ENCODE measurements around the gene HLCS.

DNA sequence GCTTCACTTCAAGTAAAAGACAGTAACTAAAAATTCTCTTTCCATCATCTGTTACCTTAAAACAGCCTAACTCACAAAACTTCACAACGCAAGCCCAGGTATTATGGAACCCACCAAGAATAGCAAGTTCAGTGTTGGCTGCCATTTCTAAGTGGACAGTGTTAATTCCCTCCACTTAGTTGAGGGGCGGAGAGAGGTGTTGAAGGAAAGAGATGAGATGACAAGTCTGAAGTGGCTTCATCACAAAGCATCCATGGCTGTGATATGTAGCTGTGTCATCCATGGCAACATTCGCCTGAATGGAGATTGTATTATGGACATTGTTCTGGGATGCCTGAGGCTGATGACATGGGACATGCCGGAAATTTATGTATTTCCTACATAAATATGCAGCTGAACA lies 165.7 kb downstream of the HLCS start:
- TF ChIP-seq, protein P1, sequence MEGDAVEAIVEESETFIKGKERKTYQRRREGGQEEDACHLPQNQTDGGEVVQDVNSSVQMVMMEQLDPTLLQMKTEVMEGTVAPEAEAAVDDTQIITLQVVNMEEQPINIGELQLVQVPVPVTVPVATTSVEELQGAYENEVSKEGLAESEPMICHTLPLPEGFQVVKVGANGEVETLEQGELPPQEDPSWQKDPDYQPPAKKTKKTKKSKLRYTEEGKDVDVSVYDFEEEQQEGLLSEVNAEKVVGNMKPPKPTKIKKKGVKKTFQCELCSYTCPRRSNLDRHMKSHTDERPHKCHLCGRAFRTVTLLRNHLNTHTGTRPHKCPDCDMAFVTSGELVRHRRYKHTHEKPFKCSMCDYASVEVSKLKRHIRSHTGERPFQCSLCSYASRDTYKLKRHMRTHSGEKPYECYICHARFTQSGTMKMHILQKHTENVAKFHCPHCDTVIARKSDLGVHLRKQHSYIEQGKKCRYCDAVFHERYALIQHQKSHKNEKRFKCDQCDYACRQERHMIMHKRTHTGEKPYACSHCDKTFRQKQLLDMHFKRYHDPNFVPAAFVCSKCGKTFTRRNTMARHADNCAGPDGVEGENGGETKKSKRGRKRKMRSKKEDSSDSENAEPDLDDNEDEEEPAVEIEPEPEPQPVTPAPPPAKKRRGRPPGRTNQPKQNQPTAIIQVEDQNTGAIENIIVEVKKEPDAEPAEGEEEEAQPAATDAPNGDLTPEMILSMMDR (IDR thresholded peaks at IDR 0.05; ENCODE audit: insufficient read depth, low read length, poor library complexity, severe bottlenecking), result no peak
- no peak for TF ChIP-seq EZH2phosphoT487 (conservative IDR thresholded peaks at IDR 0.05; ENCODE audit: low read length)

All from SU-DHL-6 (cell line).